HuH-7.5 (cell line): ENCODE measurements around the gene DUSP3.

Source experiments
- DNase-seq: peaks from one replicate; pipeline ENCODE4 v3.0.0; 2011; ENCODE audit warnings: low spot score

Gene DUSP3

DNA sequence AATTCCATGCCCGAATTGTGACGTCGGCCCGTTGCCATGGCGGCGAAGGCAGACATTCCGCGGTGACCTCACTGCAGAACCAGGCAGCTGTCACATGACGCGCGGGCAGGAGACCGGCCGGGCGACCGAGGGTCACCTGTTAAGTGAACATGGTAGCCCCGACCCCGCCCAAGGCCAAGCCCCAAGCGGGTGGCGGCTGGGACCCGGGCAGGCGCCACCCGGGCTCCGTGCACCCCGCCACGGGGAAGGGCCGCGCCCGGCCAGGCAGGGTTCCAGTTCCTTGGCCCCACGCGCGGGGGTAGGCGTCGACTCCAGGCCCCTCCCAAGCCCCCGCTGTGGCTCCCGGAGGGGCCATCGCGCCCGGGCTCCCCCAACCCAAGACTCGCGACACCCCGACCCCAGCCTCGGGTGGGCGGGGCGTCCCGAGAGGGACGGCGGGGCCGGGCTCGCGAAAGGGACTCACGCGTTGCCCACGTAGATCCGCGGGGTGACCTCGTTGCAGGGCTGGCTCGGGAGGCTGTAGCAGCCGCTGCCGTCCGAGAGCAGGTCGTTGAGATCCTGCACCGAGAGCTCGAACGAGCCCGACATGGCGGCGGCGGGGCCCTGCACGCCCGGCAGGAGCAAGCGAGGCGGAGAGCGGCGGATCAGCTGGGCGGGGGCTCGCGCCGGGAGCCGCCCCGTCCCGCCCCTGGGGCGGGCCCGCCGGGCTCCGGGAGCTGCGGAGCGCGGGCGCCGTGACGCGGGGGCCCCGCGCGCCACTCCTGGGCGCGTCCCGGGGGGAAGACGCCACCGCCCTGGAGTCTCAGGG lies at the start of gene DUSP3:
Gene DUSP3 (minus strand): TSS at position 641 of the 808 bp plus-strand sequence. CDS start 53 bp downstream, at position 588.
- peak; percentile 78 for DNase-seq

- no peak for DNase-seq
Measured at GRCh38 chr17:43827596-43827995, 48.8 kb upstream of the DUSP3 start.

GRCh38 chr17:43826206-43826605 lies 47.4 kb upstream of the DUSP3 start:
- no peak for DNase-seq

- no peak for DNase-seq
Measured at GRCh38 chr17:43825567-43825966, 46.8 kb upstream of the DUSP3 start.

DNA sequence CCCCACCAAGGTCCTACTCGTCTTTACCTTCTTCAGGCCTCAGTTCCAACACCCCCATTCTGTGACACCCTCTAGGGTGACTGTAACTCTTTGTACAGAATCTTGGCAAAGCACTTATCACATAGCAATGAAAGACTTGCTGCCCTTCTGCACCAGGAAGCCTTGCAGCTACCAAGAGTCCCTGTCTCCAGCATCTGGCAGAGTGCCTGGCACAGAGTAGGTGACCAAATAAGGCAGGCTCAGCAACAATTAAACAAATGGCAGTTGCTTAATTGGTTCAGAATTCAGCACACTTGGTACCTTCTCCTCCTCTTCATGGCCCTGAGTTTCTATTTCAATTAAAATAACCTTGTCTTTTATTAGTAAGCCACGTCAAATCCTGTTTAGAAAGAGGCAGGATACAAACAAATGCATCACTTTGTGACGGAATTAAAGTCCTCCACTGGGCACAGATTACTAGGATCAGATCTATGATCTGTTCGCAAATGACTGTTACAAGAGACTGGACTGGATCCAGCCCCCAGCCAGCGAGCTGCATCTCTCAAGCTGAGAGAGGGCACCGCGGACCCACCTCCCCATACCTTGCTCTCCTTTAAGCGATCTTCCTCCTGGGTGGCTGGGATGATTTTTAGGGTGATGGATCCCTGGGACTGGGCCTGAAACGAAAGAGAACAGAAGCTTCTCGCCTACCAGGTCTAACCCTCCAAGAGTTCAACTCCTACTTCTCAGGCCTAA lies 44.7 kb upstream of the DUSP3 start:
- no peak for DNase-seq

- no peak for DNase-seq
Measured at GRCh38 chr17:43822570-43823190, 43.9 kb upstream of the DUSP3 start.

DNA sequence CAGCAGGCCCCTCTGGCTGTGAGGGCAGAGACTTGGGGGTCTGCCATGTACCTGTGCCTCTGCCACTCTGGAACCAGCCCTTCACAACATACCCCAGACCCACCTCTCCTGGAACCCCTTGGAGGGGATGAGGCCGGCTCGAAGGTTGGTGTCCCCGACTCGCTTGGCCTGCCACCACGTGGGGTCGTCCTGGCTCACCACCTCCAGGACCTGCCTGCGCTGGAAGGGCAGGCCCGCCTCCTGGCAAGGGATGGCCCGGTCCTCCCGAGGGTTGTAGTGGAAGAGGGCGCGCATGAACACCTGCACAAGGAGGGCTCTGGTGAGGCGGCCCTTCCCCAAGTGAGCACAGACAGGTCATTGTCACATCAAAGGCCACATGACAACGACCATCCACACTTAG lies 42.0 kb upstream of the DUSP3 start:
- DNase-seq, result no peak

DNA sequence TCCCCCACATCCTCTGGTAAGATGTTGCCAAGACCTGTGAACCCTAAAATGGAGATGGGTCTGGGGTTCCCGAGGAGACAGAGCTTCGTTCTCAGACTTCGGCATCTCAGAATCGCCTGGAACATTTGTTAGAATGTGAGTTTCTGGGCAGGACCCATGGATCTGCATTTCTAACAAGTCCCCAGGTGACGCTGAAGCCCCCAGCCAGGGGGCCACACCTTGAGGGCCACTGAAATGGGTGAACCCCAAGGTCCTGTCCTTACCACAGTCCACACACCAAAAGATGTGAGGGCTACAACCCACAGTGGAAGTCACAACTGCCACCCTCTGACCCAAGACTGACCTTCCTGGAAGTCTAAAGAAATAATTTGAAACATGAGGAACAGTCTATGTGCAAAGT lies 40.2 kb upstream of the DUSP3 start:
- no peak for DNase-seq

- DNase-seq, result no peak
Measured at GRCh38 chr17:43817826-43818225, 39.0 kb upstream of the DUSP3 start.

- DNase-seq, result no peak
Measured at GRCh38 chr17:43816336-43817320, 37.9 kb upstream of the DUSP3 start.

- DNase-seq, result no peak
Measured at GRCh38 chr17:43814714-43815113, 35.9 kb upstream of the DUSP3 start.

DNA sequence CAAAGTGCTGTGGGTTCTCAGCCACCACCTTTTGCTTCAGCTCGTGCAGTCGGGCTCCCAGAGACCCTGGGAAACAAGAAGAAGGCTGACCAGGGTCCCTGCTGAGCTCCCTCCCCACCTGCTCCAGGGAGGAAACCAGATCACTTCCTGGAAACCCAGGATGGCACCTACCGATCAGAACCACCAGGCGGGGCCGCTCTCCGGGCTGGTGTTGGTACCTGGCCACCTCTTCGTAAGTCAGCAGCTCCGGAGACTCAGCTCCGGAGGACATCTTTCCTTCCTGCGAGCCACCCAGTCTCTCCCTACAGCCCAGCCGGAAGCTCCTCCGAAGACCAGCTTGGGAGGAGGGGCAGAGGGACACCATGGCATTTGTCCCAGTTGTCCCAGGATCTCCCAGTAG lies 35.2 kb upstream of the DUSP3 start:
- DNase-seq, result no peak

- no peak for DNase-seq
Measured at GRCh38 chr17:43813386-43813785, 34.6 kb upstream of the DUSP3 start.

DNA sequence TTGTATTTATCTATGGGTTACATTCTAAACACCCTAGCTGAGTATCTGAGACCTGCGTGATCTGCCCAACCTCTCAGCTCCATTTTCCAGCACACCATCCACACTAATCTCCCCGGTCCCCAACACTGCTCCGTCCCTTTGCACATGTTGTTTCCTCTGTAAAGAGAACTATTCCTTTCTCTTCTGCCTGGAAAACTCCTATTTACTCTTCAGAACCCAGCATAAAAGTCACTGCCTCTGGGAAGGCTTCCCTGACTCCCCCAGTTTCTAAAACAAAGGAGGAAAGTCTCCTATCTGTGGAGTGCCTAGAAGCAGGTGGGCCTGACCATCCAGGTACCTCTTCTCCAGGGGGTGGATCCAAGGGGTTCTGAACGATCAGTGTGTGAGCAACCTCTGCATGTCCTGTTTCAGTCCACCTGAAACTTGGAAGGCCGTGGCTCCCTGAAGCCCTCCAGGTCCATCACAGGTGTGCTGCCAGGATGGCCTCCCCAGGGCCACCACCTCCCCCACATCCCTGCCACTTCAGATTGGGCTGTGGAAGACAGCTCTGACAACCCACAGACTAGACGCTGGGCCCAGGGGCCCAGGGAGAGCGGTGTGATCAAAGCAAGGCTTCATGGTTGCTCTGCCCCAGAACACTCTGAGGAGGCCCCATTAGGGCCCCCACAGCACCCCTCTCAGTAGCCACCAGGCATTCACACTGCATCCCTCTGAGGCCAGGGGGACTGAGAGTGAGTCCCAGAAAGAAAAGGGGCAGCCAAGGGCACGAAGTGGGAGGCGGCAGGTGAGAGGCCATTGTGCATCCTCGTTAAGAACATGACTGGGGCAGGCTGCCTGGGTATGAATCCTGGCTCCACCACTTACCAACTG lies 33.9 kb upstream of the DUSP3 start:
- DNase-seq, result no peak

- no peak for DNase-seq
Measured at GRCh38 chr17:43810823-43811222, 32.0 kb upstream of the DUSP3 start.

GRCh38 chr17:43810226-43810715 lies 31.5 kb upstream of the DUSP3 start:
- DNase-seq, result no peak

DNA sequence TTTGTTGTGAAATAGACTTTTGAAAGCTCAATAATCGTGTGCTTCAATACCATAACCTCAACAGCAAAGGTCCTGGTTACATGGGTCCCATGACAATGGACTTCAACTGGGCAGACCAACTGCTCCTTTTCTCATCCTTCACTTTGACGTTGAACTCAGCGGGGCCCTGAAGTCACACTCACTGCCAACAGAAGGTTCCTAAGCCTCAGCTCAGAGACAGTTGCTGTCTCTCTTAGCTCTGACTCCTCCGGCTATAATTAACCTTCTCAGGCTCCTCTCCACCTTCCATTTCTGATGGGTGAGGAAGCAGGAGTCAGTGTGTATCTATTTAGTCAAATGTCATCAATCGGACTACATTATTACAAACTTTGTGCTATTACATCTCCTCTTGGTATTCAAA lies 30.3 kb upstream of the DUSP3 start:
- DNase-seq, result no peak

DNA sequence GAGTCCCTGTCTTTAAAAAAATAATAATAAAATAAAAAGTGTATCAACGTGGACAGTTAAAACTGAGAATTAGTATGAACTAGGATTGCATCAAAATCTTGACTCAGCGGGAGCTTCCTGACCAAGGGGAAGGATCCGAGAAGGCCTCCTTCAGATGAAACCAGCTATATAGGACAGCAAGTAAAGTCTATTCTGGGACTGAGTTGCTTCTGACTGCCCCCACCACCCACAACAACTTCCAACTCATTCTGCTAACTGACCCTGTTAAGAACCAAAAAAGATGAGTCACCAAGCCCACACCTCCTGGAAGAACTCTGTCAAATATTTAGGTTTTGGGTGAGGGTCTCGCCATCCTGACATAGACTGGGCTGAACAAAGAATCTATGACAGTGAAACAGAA lies 29.3 kb upstream of the DUSP3 start:
- DNase-seq, result no peak

DNA sequence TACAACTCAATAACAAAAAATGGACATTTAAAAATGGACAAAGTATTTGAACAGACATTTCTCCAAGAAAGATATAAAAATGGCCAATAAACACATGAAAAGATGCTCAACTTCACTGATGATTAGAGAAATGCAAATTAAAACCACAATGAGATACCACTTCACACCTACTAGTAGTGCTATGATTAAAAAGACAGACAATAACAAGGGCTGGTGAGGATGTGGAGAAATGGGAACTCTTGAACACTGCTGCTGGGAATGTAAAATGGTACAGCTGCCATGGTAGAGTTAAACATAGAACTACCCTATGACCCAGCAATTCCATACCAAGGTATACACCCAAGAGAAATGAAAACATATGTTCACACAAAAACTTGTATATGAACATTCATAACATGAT lies 26.3 kb upstream of the DUSP3 start:
- DNase-seq, result no peak

DNA sequence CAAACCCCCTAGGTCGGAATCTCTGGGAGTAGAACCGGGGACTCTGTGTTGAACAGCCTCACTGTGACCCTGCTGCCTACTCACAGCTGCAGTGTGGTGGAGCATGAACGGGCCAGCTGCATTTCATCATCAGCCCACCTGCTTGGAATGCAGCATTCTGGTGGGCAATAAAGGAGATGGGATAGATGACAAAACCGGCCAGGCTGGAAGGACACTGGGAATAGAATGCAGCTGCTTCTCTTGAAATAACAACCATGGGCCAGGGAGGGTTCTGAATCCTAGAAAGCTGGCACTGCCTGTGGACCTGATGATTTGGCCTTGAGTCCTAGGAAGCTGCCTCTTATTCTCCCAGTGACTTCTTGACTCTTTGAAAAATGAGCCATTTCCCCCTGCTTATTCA lies 25.0 kb upstream of the DUSP3 start:
- no peak for DNase-seq

- no peak for DNase-seq
Measured at GRCh38 chr17:43801844-43802243, 23.1 kb upstream of the DUSP3 start.
